KMS-11 (cell line): Measurements from ENCODE around the gene DNAJC17.
A peak's percentile ranks its signal among the peaks of the same experiment; 100 is the strongest.

ENCODE experiments used
- H2AFZ ChIP-seq: fragments of 200-600 bp; sonication (generic); 2 replicates; pipeline ENCODE4 v1.6.1; 2016; ENCODE audit warnings: antibody characterized with exemption, mixed run types, low read depth
- H3K27ac ChIP-seq: fragments of 200-600 bp; sonication (generic); 2 replicates; pipeline ENCODE4 v1.6.1; 2016; ENCODE audit warnings: mild to moderate bottlenecking, mixed run types
- H3K27me3 ChIP-seq: fragments of 200-600 bp; sonication (generic); 2 replicates; pipeline ENCODE4 v1.6.1; 2017; ENCODE audit warnings: mild to moderate bottlenecking, low read depth, mixed run types, moderate library complexity; ENCODE audit not compliant: insufficient read depth
- H3K36me3 ChIP-seq: fragments of 200-600 bp; sonication (generic); 2 replicates; pipeline ENCODE4 v1.6.1; 2017; ENCODE audit warnings: mild to moderate bottlenecking, mixed run types; ENCODE audit not compliant: insufficient read depth
- H3K4me1 ChIP-seq: fragments of 200-600 bp; sonication (generic); 2 replicates; pipeline ENCODE4 v1.6.1; 2016; ENCODE audit warnings: mild to moderate bottlenecking, low read depth, mixed run types; ENCODE audit not compliant: poor library complexity, severe bottlenecking
- H3K4me2 ChIP-seq: fragments of 200-600 bp; sonication (generic); 2 replicates; pipeline ENCODE4 v1.7.0; 2016; ENCODE audit warnings: mild to moderate bottlenecking, mixed run types
- H3K4me3 ChIP-seq: fragments of 200-600 bp; sonication (generic); IDR thresholded peaks from 2 replicates; pipeline ENCODE4 v1.6.1; 2017; ENCODE audit warnings: low read depth, low read length, mixed read lengths; ENCODE audit not compliant: insufficient read depth
- H3K79me2 ChIP-seq: fragments of 200-600 bp; sonication (generic); 2 replicates; pipeline ENCODE4 v1.6.1; 2016; ENCODE audit warnings: low read depth, mixed run types; ENCODE audit not compliant: insufficient read depth
- H3K9ac ChIP-seq: fragments of 200-600 bp; sonication (generic); 2 replicates; pipeline ENCODE4 v1.6.1; 2016; ENCODE audit warnings: mild to moderate bottlenecking, mixed run types
- H4K20me1 ChIP-seq: fragments of 200-600 bp; sonication (generic); 2 replicates; pipeline ENCODE4 v1.6.1; 2016; ENCODE audit warnings: mild to moderate bottlenecking, mixed run types; ENCODE audit not compliant: insufficient read depth
- TF ChIP-seq, protein P1 (sequence below): fragments of 200-600 bp; sonication (generic); conservative IDR thresholded peaks from 2 replicates; pipeline ENCODE4 v1.6.1; 2017; ENCODE audit warnings: low read depth, mild to moderate bottlenecking, antibody characterized with exemption, low read length, moderate library complexity, mixed read lengths

The DNAJC17 gene

DNA sequence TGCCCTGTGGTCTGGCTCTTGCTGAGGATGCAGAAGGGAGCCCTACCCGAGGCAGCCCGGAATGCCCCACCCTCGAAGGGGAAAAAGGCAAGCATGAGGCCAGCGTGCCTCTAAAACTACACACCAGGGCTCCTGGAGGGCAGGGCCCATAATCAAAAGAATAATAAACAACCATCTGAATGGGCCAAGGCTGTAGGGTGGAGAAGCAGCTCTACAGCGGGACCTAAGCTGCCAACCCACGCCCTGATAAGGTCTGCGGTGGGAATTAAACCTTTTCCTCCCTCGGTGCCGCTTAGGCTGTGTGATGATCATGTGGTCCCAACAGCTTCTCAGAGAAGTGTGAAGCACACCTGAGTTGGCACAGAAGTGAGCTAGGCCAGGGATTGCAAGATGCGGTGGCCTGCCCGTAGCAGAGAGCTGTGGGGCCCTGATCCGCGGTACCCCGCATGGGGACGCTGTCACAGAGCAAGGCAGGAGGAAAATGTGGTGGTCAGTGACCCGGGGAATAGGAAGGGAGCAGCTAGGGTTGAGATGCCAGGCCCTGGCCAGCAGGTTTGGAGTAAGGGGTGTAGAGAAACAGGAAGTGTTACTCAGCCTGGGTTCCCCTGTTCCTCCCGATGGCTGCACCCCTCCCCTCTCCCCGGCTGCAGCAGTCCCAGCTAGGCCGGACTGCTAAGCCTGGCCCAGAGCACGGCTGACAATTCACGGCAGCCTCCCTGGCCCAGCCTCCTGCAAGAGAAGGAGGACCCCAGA, 38.6 kb downstream of the DNAJC17 start:
- H2AFZ ChIP-seq: no peak overlapping the region
- H3K79me2 ChIP-seq: no peaks in the 10 kb centered on the region
- H3K36me3 ChIP-seq: no peaks in the 10 kb centered on the region
- no peak overlapping the region for H3K4me3 ChIP-seq
- H3K27ac ChIP-seq: no peak overlapping the region
- 0 out of 2 replicates have a peak, but pooled peaks cover 4% of the 10 kb centered on the region for H3K27me3 ChIP-seq
- H3K9ac ChIP-seq: no peak overlapping the region
- no peaks in the 10 kb centered on the region for H4K20me1 ChIP-seq
- H3K4me2 ChIP-seq: no peak overlapping the region
- TF ChIP-seq, protein P1, sequence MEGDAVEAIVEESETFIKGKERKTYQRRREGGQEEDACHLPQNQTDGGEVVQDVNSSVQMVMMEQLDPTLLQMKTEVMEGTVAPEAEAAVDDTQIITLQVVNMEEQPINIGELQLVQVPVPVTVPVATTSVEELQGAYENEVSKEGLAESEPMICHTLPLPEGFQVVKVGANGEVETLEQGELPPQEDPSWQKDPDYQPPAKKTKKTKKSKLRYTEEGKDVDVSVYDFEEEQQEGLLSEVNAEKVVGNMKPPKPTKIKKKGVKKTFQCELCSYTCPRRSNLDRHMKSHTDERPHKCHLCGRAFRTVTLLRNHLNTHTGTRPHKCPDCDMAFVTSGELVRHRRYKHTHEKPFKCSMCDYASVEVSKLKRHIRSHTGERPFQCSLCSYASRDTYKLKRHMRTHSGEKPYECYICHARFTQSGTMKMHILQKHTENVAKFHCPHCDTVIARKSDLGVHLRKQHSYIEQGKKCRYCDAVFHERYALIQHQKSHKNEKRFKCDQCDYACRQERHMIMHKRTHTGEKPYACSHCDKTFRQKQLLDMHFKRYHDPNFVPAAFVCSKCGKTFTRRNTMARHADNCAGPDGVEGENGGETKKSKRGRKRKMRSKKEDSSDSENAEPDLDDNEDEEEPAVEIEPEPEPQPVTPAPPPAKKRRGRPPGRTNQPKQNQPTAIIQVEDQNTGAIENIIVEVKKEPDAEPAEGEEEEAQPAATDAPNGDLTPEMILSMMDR: no peak
- H3K4me1 ChIP-seq: peaks cover 28% of the 10 kb centered on the region

DNA sequence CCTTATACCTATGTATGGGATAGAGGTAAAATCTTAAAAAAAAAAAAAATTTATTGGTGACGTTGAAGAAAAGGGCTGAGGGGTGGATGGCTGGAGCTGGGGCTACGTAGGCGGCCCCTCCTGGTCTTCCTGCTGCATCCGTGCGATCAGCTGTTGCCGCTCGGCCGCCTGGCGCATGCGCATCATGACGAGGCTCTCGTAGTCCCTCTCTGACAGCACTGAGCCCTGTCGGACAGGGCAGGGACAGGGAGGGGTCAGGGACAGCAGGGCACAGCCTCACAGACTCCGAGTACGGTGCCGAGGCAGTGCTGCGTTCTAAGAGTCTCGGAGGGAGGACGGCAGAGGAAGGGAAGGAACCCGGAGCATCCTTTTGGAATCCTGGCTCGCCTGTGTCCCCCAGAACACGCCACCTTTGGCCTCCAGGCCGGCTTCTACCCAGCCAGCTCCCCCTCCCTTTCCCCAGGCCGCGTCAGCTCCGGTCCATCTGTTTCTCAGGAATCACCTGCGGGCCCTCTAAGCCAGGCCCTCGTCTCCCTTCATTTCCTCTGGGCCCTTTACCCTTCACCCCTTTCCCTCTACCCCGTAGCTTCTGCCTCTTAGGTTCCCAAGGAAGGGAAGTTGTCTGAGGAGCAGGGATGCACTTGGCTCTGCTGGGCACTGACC, 39.3 kb downstream of the DNAJC17 start:
- no peak overlapping the region for H3K27ac ChIP-seq
- H3K4me2 ChIP-seq: no peak overlapping the region
- TF ChIP-seq, protein P1: no peak
- H2AFZ ChIP-seq: no peak overlapping the region
- H3K9ac ChIP-seq: no peak overlapping the region
- no peaks in the 10 kb centered on the region for H3K36me3 ChIP-seq
- no peak overlapping the region for H3K4me3 ChIP-seq
- H4K20me1 ChIP-seq: no peaks in the 10 kb centered on the region
- peaks cover 32% of the 10 kb centered on the region for H3K4me1 ChIP-seq
- no peaks in the 10 kb centered on the region for H3K79me2 ChIP-seq
- H3K27me3 ChIP-seq: peaks cover 11% of the 10 kb centered on the region

DNA sequence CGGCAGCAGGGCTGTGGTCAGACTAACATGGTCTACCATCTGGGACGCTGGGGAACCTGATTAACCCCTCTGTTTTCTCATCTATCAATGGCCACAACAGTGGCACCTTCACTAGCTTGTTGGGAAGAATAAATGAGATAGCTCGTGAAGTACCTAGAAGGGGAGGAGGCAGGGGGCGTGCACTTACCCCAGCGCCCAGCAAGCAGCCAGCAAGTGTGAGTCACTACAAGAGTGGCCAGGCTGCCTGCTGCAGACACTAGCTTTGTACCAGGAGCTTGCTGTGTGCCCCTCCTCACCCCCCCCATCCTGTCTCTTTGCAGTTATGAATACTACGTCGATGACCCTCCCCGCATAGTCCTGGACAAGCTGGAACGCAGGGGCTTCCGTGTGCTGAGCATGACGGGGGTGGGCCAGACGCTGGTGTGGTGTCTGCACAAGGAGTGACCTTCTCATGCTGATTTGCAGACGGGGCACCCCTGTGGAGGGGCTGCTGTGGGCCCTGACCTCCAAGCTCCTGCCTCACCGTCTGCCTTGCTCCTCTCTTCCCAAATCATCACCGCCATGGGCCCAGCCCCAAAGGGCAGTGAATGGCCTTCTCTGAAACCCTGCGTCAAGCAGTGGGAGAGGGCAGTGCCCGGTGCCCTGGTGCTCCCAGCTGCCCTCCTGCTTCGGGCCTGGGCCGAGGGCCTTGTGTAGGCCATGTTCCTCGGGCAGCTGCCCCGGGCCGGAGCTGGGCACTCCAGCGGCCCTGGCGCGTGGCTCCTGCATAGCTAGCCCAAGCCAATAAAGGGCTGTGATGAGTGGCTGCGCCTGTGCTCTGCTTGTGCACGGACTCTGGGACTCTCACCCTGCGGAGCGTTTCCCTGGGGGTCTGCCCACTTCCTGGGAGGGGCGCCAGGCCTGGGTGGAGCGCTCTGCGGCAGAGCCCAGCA, 40.1 kb downstream of the DNAJC17 start:
- no peaks in the 10 kb centered on the region for H3K79me2 ChIP-seq
- no peak overlapping the region for H3K4me3 ChIP-seq
- H3K27ac ChIP-seq: no peak overlapping the region
- no peak overlapping the region for H3K9ac ChIP-seq
- no peak overlapping the region for H2AFZ ChIP-seq
- H3K27me3 ChIP-seq: peaks cover 14% of the 10 kb centered on the region
- no peaks in the 10 kb centered on the region for H3K36me3 ChIP-seq
- peaks cover 32% of the 10 kb centered on the region for H3K4me1 ChIP-seq
- H3K4me2 ChIP-seq: no peak overlapping the region; the same call in 1 of the 2 replicates
- TF ChIP-seq, protein P1: no peak
- no peaks in the 10 kb centered on the region for H4K20me1 ChIP-seq

DNA sequence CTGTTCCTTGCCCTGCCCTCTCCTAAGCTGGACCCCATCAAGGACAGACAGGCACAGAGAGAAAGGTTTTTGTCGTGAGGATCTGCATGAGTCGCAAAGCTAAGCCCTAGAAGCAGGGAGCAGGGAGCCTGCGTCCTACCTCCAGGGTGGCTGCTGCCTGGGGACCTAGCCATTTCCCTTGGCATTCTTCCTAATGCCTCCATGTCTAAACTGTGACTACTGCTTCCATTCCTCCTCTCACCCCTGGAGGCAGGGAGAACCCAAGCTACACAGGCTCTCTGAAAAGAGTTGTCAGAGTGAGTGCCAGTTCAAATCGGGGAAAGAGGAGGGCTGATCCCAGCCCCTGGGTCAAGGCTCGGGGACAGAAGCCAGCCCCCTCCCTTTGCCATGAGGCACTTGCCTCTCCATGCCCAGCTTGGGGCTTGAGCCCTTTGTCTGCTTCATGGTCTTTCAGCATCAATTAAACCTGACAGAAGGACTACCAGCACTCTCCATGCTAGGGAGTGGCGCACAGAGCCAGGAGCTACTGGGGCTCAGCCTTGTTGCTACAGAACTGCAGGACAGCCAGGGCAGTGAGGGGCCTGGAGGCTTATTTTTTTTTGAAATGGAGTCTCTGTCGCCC, 41.0 kb downstream of the DNAJC17 start:
- Histone ChIP-seq H3K4me3 (no peak overlapping the region), H3K4me1 (peaks cover 32% of the 10 kb centered on the region), H3K9ac (no peak overlapping the region), H3K4me2 (peak overlapping the region; percentile 86), H3K36me3 (no peaks in the 10 kb centered on the region), H4K20me1 (no peaks in the 10 kb centered on the region), H3K27ac (no peak overlapping the region), H2AFZ (no peak overlapping the region), H3K79me2 (no peaks in the 10 kb centered on the region), H3K27me3 (peaks cover 14% of the 10 kb centered on the region)
- TF ChIP-seq, protein P1: no peak
